Neuron (in vitro differentiated cells): ENCODE measurements around the gene GGTLC3.
"Not testable (repeated sequence)": the region's sequence is repeated elsewhere in the genome, so short reads cannot be mapped to it uniquely, and the experiment has no call there.

Source experiments
- H2AFZ ChIP-seq: one replicate; pipeline ENCODE4 v1.6.1; 2013; ENCODE audit warnings: low read depth, mild to moderate bottlenecking, inconsistent platforms, low read length, moderate library complexity
- H3K27me3 ChIP-seq: one replicate; pipeline ENCODE4 v1.6.1; 2013; ENCODE audit warnings: low read length; ENCODE audit not compliant: insufficient read depth
- H3K36me3 ChIP-seq: one replicate; pipeline ENCODE4 v1.6.1; 2013; ENCODE audit warnings: low read length; ENCODE audit not compliant: insufficient read depth
- H3K4me1 ChIP-seq: one replicate; pipeline ENCODE4 v1.6.1; 2013; ENCODE audit warnings: low read length; ENCODE audit not compliant: insufficient read depth
- H3K4me3 ChIP-seq: 2 replicates; pipeline ENCODE4 v1.5.1; 2013; ENCODE audit warnings: mild to moderate bottlenecking, low read length, moderate library complexity
- H3K9me3 ChIP-seq: one replicate; pipeline ENCODE4 v1.6.1; 2013; ENCODE audit warnings: low read length

The GGTLC3 gene

DNA sequence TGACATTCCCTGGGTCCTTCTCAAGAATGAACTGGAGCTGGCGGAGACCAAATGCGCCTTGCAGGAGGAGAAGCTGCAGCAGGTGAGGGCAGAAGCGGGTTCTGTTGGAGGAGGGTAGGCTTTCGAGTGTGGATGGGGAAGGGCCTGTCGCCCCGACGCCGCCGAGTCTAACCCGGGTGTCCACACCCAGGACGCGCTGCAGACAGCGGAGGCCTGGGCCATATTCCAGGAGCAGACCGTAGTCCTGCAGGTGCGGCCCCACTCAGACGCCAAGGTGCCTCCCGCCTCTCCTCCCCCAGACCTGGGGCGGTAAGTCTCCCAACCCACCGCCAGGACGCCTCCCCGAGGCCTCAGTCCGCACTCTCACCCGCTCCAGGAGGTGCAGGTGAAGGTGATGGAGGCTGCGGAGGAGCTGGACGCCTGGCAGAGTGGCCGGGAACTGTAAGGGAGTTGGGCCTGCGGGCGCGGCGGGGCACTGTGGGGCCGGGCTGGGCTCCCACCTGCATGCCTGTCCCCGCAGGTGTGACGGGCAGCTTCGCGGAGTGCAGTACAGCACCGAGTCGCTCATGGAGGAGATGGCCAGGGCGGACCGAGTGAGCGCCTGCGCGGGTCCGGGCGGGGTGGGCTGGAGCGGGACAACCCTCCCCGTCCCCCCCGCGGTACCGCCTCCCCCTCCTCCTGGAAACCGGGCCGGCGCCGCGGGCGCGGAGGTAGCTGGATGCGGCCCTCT, 11.6 kb upstream of the GGTLC3 start:
- not testable (repeated sequence) for H3K4me1 ChIP-seq, H3K4me3 ChIP-seq, H2AFZ ChIP-seq, H3K9me3 ChIP-seq, H3K27me3 ChIP-seq, H3K36me3 ChIP-seq

GRCh38 chr22:18528597-18529415, 10.8 kb upstream of the GGTLC3 start:
- H3K36me3 ChIP-seq, H3K4me3 ChIP-seq, H3K27me3 ChIP-seq, H3K9me3 ChIP-seq, H2AFZ ChIP-seq, H3K4me1 ChIP-seq: not testable (repeated sequence)

- H2AFZ ChIP-seq, H3K4me3 ChIP-seq, H3K9me3 ChIP-seq, H3K4me1 ChIP-seq, H3K27me3 ChIP-seq, H3K36me3 ChIP-seq: not testable (repeated sequence)
Measured at GRCh38 chr22:18527752-18528596, 10.0 kb upstream of the GGTLC3 start, which contains the start of gene TMEM191B. TSS of gene TMEM191B (plus strand) at chr22:18527802. CDS start at chr22:18527981, 179 bp downstream.

- H3K36me3 ChIP-seq, H3K4me1 ChIP-seq, H3K27me3 ChIP-seq, H3K9me3 ChIP-seq, H3K4me3 ChIP-seq, H2AFZ ChIP-seq: not testable (repeated sequence)
Measured at GRCh38 chr22:18523328-18523727, 5.4 kb upstream of the GGTLC3 start.

- H3K4me3 ChIP-seq, H2AFZ ChIP-seq, H3K27me3 ChIP-seq, H3K36me3 ChIP-seq, H3K4me1 ChIP-seq, H3K9me3 ChIP-seq: not testable (repeated sequence)
Measured at GRCh38 chr22:18522762-18523161, 4.8 kb upstream of the GGTLC3 start.

DNA sequence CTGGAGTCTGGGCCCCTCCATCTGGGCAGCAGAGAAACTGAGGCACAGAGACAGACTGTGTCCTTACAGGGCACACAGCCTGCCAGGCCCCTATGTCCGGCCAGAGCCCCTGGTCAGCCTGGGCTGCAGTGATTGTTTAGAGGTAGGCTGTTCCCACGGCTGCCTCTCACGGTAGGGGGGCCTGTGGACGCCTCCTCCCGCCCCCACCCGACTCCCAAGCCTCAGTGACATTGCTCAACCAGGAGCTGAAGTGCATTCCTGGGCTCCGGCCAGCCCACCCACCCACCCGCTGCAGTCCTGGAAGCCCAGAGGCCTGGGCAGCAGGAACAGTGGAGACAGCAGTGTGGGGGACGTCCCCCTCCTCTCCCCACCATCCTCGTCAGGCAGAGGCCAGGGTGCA, 4.5 kb downstream of the GGTLC3 start:
- not testable (repeated sequence) for H3K4me3 ChIP-seq, H3K4me1 ChIP-seq, H3K9me3 ChIP-seq, H2AFZ ChIP-seq, H3K27me3 ChIP-seq, H3K36me3 ChIP-seq

GRCh38 chr22:18512378-18512777, 5.6 kb downstream of the GGTLC3 start:
- H3K4me3 ChIP-seq, H3K4me1 ChIP-seq: not testable (repeated sequence)

GRCh38 chr22:18511327-18511726, 6.6 kb downstream of the GGTLC3 start:
- H2AFZ ChIP-seq, H3K9me3 ChIP-seq, H3K27me3 ChIP-seq, H3K4me1 ChIP-seq, H3K36me3 ChIP-seq, H3K4me3 ChIP-seq: not testable (repeated sequence)

More at GRCh38 chr22:18512378-18512777, 5.6 kb downstream of the GGTLC3 start:
- H3K36me3 ChIP-seq, H2AFZ ChIP-seq, H3K9me3 ChIP-seq, H3K27me3 ChIP-seq: not testable (repeated sequence)

GRCh38 chr22:18496227-18496626, 21.7 kb downstream of the GGTLC3 start:
- H3K36me3 ChIP-seq, H3K27me3 ChIP-seq, H3K9me3 ChIP-seq, H2AFZ ChIP-seq, H3K4me3 ChIP-seq, H3K4me1 ChIP-seq: not testable (repeated sequence)
